Epidermal melanocyte (primary cell): ENCODE results near the gene RIPOR3.
"Not testable (repeated sequence)": the region's sequence is repeated elsewhere in the genome, so short reads cannot be mapped to it uniquely, and the experiment has no call there.

ENCODE experiments used
- DNase-seq: peaks from one replicate; pipeline ENCODE4 v3.0.0; 2011; ENCODE audit warnings: low spot score; ENCODE audit not compliant: insufficient read length

The RIPOR3 gene

GRCh38 chr20:50632236-50632635 lies 59.1 kb downstream of the RIPOR3 start:
- DNase-seq: no peak

GRCh38 chr20:50630578-50631263 lies 60.6 kb downstream of the RIPOR3 start:
- DNase-seq: no peak

- no peak for DNase-seq
These were observed 61.7 kb downstream of the RIPOR3 start for GRCh38 chr20:50629670-50630045.

- DNase-seq: no peak
These were observed 62.3 kb downstream of the RIPOR3 start for GRCh38 chr20:50628853-50629669.

- DNase-seq: no peak
These were observed 63.0 kb downstream of the RIPOR3 start for GRCh38 chr20:50628332-50628731.

- no peak for DNase-seq
These were observed 63.6 kb downstream of the RIPOR3 start for GRCh38 chr20:50627747-50628146.

- no peak for DNase-seq
These were observed 65.2 kb downstream of the RIPOR3 start for GRCh38 chr20:50625986-50626677.

- DNase-seq: no peak
These were observed 66.9 kb downstream of the RIPOR3 start for GRCh38 chr20:50624351-50625016.

GRCh38 chr20:50621068-50621665 lies 70.2 kb downstream of the RIPOR3 start:
- DNase-seq: no peak

GRCh38 chr20:50620459-50620858 lies 70.9 kb downstream of the RIPOR3 start:
- not testable (repeated sequence) for DNase-seq

GRCh38 chr20:50618537-50618936 lies 72.8 kb downstream of the RIPOR3 start:
- no peak for DNase-seq

- DNase-seq: no peak
These were observed 74.3 kb downstream of the RIPOR3 start for GRCh38 chr20:50617022-50617421.

GRCh38 chr20:50615407-50615806 lies 75.9 kb downstream of the RIPOR3 start:
- DNase-seq: no peak

- DNase-seq: no peak
These were observed 77.7 kb downstream of the RIPOR3 start for GRCh38 chr20:50613438-50614169.

GRCh38 chr20:50611128-50611810 lies 80.1 kb downstream of the RIPOR3 start:
- no peak for DNase-seq

- DNase-seq: no peak
These were observed 81.1 kb downstream of the RIPOR3 start for GRCh38 chr20:50610212-50610718.

GRCh38 chr20:50609438-50609989 lies 81.8 kb downstream of the RIPOR3 start:
- DNase-seq: no peak

- DNase-seq: no peak
These were observed 82.6 kb downstream of the RIPOR3 start for GRCh38 chr20:50608750-50609104.
